Retinal pigment epithelial cell (primary cell): ENCODE results near the gene GZMB.
A peak's percentile ranks its signal among the peaks of the same experiment; 100 is the strongest.

Source experiments
- DNase-seq: peaks from one replicate; pipeline ENCODE4 v3.0.0-alpha.2; 2010; ENCODE audit warnings: low read depth
- H3K4me3 ChIP-seq: 2 replicates; pipeline ENCODE4 v1.5.1; 2011; ENCODE audit warnings: mild to moderate bottlenecking, low read length, control low read depth, moderate library complexity
- TF ChIP-seq, protein P1 (sequence below): conservative IDR thresholded peaks from 2 replicates; pipeline ENCODE4 v1.5.1; 2011; ENCODE audit warnings: low read depth, low read length, control low read depth, inconsistent platforms

Gene GZMB, protein sequence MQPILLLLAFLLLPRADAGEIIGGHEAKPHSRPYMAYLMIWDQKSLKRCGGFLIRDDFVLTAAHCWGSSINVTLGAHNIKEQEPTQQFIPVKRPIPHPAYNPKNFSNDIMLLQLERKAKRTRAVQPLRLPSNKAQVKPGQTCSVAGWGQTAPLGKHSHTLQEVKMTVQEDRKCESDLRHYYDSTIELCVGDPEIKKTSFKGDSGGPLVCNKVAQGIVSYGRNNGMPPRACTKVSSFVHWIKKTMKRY

DNA sequence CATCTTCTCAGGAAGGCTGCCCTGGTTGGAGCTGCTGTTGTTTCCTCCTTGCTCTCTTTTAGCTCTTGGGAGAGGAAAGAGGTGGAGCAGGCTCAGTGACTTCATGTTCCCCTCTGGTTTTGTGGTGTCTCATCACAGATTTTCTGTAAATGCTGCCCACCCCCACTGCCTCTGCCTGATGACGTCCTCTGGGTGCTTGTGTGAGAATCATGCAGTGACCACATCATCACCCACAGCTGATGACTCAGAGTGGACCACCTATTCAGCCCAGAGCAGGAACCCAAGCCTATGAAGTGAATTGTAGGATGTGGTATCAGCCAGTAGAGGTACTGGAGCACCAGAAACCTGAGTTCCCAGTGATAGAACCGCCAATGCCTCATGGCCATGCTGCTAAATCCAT lies at the start of gene GZMB:
Gene GZMB (minus strand): TSS at position 33 of the 400 bp plus-strand sequence. CDS start 30 bp downstream, at position 3.
- H3K4me3 ChIP-seq: no peak within 1 kb of the TSS
- TF ChIP-seq, protein P1, sequence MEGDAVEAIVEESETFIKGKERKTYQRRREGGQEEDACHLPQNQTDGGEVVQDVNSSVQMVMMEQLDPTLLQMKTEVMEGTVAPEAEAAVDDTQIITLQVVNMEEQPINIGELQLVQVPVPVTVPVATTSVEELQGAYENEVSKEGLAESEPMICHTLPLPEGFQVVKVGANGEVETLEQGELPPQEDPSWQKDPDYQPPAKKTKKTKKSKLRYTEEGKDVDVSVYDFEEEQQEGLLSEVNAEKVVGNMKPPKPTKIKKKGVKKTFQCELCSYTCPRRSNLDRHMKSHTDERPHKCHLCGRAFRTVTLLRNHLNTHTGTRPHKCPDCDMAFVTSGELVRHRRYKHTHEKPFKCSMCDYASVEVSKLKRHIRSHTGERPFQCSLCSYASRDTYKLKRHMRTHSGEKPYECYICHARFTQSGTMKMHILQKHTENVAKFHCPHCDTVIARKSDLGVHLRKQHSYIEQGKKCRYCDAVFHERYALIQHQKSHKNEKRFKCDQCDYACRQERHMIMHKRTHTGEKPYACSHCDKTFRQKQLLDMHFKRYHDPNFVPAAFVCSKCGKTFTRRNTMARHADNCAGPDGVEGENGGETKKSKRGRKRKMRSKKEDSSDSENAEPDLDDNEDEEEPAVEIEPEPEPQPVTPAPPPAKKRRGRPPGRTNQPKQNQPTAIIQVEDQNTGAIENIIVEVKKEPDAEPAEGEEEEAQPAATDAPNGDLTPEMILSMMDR: no peak
- DNase-seq: no peak

DNA sequence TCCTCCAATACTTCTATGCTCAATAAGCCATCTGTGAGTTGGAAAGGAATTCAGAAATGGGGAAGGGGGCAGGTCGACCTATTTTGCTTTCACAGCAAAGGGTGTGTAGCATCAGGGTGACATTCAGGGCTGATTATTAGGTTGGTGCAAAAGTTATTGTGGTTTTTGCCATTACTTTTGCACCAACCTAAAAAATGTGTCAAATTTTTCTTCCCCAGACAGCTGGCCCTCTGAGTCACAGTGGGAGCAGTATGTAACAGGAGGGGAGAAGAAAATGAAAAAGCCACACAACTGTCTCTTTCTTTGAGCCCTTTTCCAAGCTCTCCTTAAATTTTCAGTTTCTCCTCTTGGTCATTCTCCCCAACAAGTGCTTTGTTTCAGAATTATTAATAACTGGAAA lies 47.1 kb upstream of the GZMB start:
- H3K4me3 ChIP-seq: no peak overlapping the region
- DNase-seq: no peak
- TF ChIP-seq, protein P1: no peak

DNA sequence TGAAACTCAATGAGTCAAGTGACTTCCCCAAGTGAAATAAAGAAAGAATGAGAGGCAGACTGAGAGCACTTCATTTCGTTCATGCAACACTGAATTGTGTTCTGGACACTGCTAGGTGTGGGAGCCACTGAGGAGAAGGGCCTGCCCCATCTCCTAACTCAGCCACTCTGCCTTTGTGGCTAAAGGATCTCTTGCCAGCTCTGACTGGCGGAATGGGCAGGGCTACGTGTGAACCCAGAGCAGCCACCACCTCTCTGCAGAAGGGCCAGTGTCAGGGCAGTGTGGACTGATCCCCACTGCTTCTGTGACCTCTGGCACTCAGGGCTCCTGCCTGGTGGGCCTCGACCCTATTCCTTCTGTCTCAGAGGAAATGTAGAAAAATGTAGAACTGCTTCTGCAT lies 46.5 kb upstream of the GZMB start:
- DNase-seq: no peak
- no peak overlapping the region for H3K4me3 ChIP-seq
- TF ChIP-seq, protein P1: no peak

DNA sequence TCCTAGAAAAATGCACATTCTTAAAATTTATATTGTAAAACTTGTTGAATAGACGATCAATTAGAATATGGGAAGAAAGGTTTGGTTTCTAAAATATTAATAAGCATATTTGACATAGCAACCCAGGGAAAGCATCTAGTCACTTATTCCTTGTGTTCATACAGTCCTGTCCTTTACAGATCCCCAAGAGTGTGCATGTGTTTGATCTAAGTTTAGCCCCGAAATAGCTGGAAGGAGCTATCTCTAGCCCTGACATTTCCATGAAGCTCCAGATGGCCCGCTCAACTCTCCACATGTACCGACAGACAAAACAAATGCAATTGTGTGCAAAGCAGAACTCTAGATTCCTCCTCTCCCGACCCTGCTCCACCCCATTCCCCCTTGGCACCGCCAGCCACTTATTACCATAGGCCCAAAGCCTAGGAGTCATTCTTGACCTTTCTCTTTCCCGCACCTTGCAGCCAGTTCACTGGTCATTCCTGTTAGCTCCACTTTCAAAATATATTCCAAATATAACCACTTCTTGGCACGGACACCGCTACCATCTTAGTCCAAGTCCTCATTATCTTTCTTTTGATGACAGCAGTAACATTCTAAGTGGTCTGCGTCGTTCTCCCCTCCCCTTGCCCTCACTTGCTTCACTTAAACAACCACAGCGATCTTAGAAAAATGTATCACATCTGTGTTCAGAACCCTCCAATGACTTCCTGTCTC lies 45.4 kb upstream of the GZMB start:
- TF ChIP-seq, protein P1: no peak
- no peak overlapping the region for H3K4me3 ChIP-seq
- no peak for DNase-seq

DNA sequence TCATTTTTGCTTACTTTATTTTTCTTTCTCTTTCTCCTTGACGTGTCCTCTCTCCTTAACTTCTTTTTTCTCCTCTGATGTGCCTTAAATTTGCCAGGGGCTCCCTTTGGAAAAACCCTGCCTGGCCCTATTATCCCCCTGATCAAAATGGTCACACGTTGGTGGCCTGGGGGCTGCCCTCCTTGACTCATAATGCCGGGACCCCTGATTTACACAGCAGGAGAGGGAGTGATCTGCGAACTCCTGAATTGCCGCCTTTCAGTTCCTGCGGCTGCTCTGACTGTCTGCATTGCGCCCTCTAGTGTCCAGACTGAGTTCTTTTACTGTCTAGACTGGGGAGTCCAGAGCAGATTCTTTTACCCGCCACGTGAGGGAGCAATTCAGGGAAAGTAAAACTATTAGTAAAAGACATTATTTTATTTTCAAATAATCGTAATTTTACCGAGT lies 44.8 kb upstream of the GZMB start:
- peak; percentile 47 for DNase-seq
- H3K4me3 ChIP-seq: no peak overlapping the region
- TF ChIP-seq, protein P1: peak; percentile 98

DNA sequence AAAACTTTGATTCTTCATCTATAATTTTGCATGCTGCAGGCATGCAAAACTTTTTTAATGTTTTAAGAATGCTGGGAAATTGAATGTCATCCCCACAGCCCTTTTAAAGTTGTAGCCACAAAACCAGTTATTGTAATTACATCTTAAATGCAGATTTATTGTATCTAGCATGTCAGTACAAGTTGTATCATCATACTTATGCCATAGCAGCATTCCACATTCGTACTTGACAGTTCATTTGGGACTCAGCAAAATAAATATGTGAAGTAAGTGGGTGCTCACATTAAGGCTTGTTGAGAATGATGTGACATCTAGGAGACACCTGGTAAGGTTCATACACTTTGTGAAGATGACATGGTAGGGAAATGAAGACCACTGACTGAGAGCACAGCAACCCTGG lies 44.0 kb upstream of the GZMB start:
- H3K4me3 ChIP-seq: no peak overlapping the region
- TF ChIP-seq, protein P1: no peak
- no peak for DNase-seq
